Gastrocnemius medialis (tissue), 4 donors: Measurements from ENCODE around the gene WDFY4. TPM values are rescaled to one million over a fixed set of nuclear protein-coding genes. Genes with fewer than 3 reads are reported as not detected.
"Not testable (repeated sequence)": the region's sequence is repeated elsewhere in the genome, so short reads cannot be mapped to it uniquely, and the experiment has no call there.

Experiments used
- ATAC-seq, 2 donors: fragments of 150-250 bp; one replicate each; pipeline ENCODE4 v1.9.1; 2016
- DNase-seq, 2 donors: peaks; one replicate each; pipeline ENCODE4 v3.0.0-alpha.2; 2019
- H3K27ac ChIP-seq, 4 donors: fragments of 200-600 bp; sonication (generic); 1 replicate in 1 of 4; 2 replicates in 3 of 4; pipeline ENCODE4 v1.5.1; 2016 to 2018; ENCODE audit warnings: mild to moderate bottlenecking in 2 of 4, moderate library complexity in 1 of 4
- H3K27me3 ChIP-seq, 3 donors: fragments of 200-600 bp; sonication (generic) in 2 of 3; 1 replicate in 1 of 3; 2 replicates in 2 of 3; pipeline versions ENCODE4 v1.5.1 to v1.6.0; 2016 to 2019; ENCODE audit warnings: mild to moderate bottlenecking in 1 of 3, moderate library complexity in 1 of 3
- H3K36me3 ChIP-seq, 2 donors: fragments of 200-600 bp; sonication (generic) in 1 of 2; one replicate each; pipeline ENCODE4 v1.5.1; 2017 to 2018
- H3K4me1 ChIP-seq, 2 donors: fragments of 200-600 bp; sonication (generic) in 1 of 2; one replicate each; pipeline ENCODE4 v1.5.1; 2016 to 2017; ENCODE audit warnings: mild to moderate bottlenecking in 2 of 2
- H3K4me3 ChIP-seq, 4 donors: fragments of 200-600 bp; sonication (generic) in 3 of 4; 1 replicate in 1 of 4; 2 replicates in 3 of 4; pipeline ENCODE4 v1.5.1; 2016 to 2019; ENCODE audit warnings: mild to moderate bottlenecking in 2 of 4
- H3K9me3 ChIP-seq, 3 donors: fragments of 200-600 bp; sonication (generic) in 2 of 3; 1 replicate in 1 of 3; 2 replicates in 2 of 3; pipeline ENCODE4 v1.5.1; 2016 to 2019
- CTCF ChIP-seq, 5 experiments: fragments of 450-650 bp in 3 of 5; fragments of 200-600 bp in 2 of 5; sonication (generic) in 2 of 5; IDR thresholded peaks in 4 of 5; conservative IDR thresholded peaks in 1 of 5; 1 replicate in 4 of 5; 2 replicates in 1 of 5; pipeline ENCODE4 v1.5.1; 2016 to 2019; ENCODE audit warnings: antibody characterized with exemption in 5 of 5, mild to moderate bottlenecking in 3 of 5, moderate library complexity in 3 of 5
- POLR2A ChIP-seq, 2 donors: fragments of 450-650 bp; IDR thresholded peaks; one replicate each; pipeline ENCODE4 v1.6.1; 2017; ENCODE audit warnings: antibody characterized with exemption in 2 of 2, mild to moderate bottlenecking in 2 of 2, moderate library complexity in 2 of 2
- in situ Hi-C, 4 donors: fragments of 200-750 bp; cut with MboI; loops; one replicate each; pipeline versions ENCODE4 v1.15.0 to v1.8.0; 2017; ENCODE audit warnings: low sequenced_read_pairs in 4 of 4
- intact Hi-C: fragments of 100-400 bp; cut with DNase I; formaldehyde crosslinking; loops from one replicate; pipeline ENCODE4 v1.15.1; 2023; ENCODE audit warnings: low total_unique reads
- total RNA-seq, 4 donors: library from RNA; depleted of rRNA; stranded (reverse); fragments of >200 nt; gene quantifications; one replicate each; pipeline versions ENCODE4 v1.1.0 to v1.2.3, GENCODE V29; 2016

Gene WDFY4
- total RNA-seq, 4 donors from 2014 or later = 0.29 to 0.94 (median 0.59) TPM

- Histone ChIP-seq H3K4me1 (no peaks in the 10 kb centered on the region), H3K27ac (no peak overlapping the region), H3K9me3 (no peaks in the 10 kb centered on the region), H3K36me3 (no peaks in the 10 kb centered on the region), H3K4me3 (no peak overlapping the region), H3K27me3 (peaks cover 0 to 3% (median 0%) of the 10 kb centered on the region in 3 donors)
- DNase-seq (no peak), ATAC-seq (no peak)
- no peak for TF ChIP-seq CTCF (IDR thresholded peaks at IDR 0.05 in 4 of 5, conservative IDR thresholded peaks at IDR 0.05 in 1 of 5)
- intact Hi-C loops = no loop called here
- in situ Hi-C loops = no loop called here
These were observed 39.1 kb upstream of the WDFY4 start for GRCh38 chr10:48645600-48645999.

- intact Hi-C loops, H3K27ac ChIP-seq, DNase-seq, H3K4me1 ChIP-seq, H3K9me3 ChIP-seq, H3K27me3 ChIP-seq, in situ Hi-C loops, ATAC-seq, H3K4me3 ChIP-seq, H3K36me3 ChIP-seq: not testable (repeated sequence)
These were observed 37.6 kb upstream of the WDFY4 start for GRCh38 chr10:48647073-48647472.

GRCh38 chr10:48648172-48648942 lies 36.3 kb upstream of the WDFY4 start:
- DNase-seq (no peak), ATAC-seq (no peak)
- no peak for TF ChIP-seq POLR2A (IDR thresholded peaks at IDR 0.05)
- no peak for TF ChIP-seq CTCF (IDR thresholded peaks at IDR 0.05 in 4 of 5, conservative IDR thresholded peaks at IDR 0.05 in 1 of 5)
- Histone ChIP-seq H3K27ac (no peak overlapping the region), H3K4me1 (no peaks in the 10 kb centered on the region), H3K4me3 (no peak overlapping the region), H3K9me3 (no peaks in the 10 kb centered on the region), H3K36me3 (no peaks in the 10 kb centered on the region), H3K27me3 (no peaks in the 10 kb centered on the region)
- in situ Hi-C loops (no loop called here), intact Hi-C loops (no loop called here)

- no peaks in the 10 kb centered on the region for H3K9me3 ChIP-seq
- H3K36me3 ChIP-seq = no peaks in the 10 kb centered on the region
- H3K4me1 ChIP-seq = no peaks in the 10 kb centered on the region
- TF ChIP-seq CTCF (IDR thresholded peaks at IDR 0.05 in 4 of 5, conservative IDR thresholded peaks at IDR 0.05 in 1 of 5) (no peak), POLR2A (IDR thresholded peaks at IDR 0.05) (no peak)
- in situ Hi-C loops (no loop called here), intact Hi-C loops (no loop called here)
- no peak overlapping the region for H3K27ac ChIP-seq
- H3K4me3 ChIP-seq = no peak overlapping the region
- DNase-seq (no peak), ATAC-seq (no peak)
- no peaks in the 10 kb centered on the region for H3K27me3 ChIP-seq
These were observed 35.2 kb upstream of the WDFY4 start for GRCh38 chr10:48649349-48649944.

- in situ Hi-C loops = loop anchor here (10.0 to 25.0 kb wide), 4 partner anchors 96 to 861 kb away; no protein-coding TSS in a partner anchor
- no peak overlapping the region for H3K4me3 ChIP-seq
- no peak for ATAC-seq
These were observed 33.4 kb upstream of the WDFY4 start for GRCh38 chr10:48651293-48651692.

More at GRCh38 chr10:48651293-48651692, 33.4 kb upstream of the WDFY4 start:
- H3K27ac ChIP-seq = no peak overlapping the region
- no peaks in the 10 kb centered on the region for H3K9me3 ChIP-seq
- intact Hi-C loops = no loop called here
- no peaks in the 10 kb centered on the region for H3K36me3 ChIP-seq
- peaks cover 0 to 8% of the 10 kb centered on the region in 2 donors for H3K4me1 ChIP-seq
- TF ChIP-seq POLR2A (IDR thresholded peaks at IDR 0.05) (no peak), CTCF (IDR thresholded peaks at IDR 0.05 in 4 of 5, conservative IDR thresholded peaks at IDR 0.05 in 1 of 5) (no peak)
- no peaks in the 10 kb centered on the region for H3K27me3 ChIP-seq
- DNase-seq = no peak
